Esophagus (tissue), 2 donors: ENCODE results near the gene NUP133. TPM values are rescaled to one million over a fixed set of nuclear protein-coding genes. Genes with fewer than 3 reads are reported as not detected.
"Not testable (repeated sequence)": the region's sequence is repeated elsewhere in the genome, so short reads cannot be mapped to it uniquely, and the experiment has no call there.

Experiments
- H3K27ac ChIP-seq, 2 donors: one replicate each; pipeline ENCODE4 v1.5.1; 2013; ENCODE audit warnings: low read depth in 2 of 2, mild to moderate bottlenecking in 2 of 2, inconsistent platforms in 1 of 2, low read length in 1 of 2, moderate library complexity in 1 of 2
- H3K27me3 ChIP-seq, 2 donors: one replicate each; pipeline ENCODE4 v1.6.1; 2013; ENCODE audit warnings: low read length in 2 of 2, control low read depth in 1 of 2, mild to moderate bottlenecking in 1 of 2; ENCODE audit not compliant: insufficient read depth in 2 of 2, control insufficient read depth in 1 of 2
- H3K36me3 ChIP-seq, 2 donors: one replicate each; pipeline ENCODE4 v1.6.1; 2013; ENCODE audit warnings: low read length in 1 of 2; ENCODE audit not compliant: control insufficient read depth in 2 of 2, insufficient read depth in 2 of 2
- H3K4me1 ChIP-seq, 2 donors: one replicate each; pipeline ENCODE4 v1.6.1; 2013; ENCODE audit warnings: low read length in 1 of 2; ENCODE audit not compliant: control insufficient read depth in 2 of 2, insufficient read depth in 2 of 2
- H3K4me3 ChIP-seq, 2 donors: one replicate each; pipeline ENCODE4 v1.5.1; 2013; ENCODE audit warnings: low read length in 2 of 2, mild to moderate bottlenecking in 2 of 2, low read depth in 1 of 2, moderate library complexity in 1 of 2
- H3K9me3 ChIP-seq, 2 donors: one replicate each; pipeline ENCODE4 v1.6.1; 2013; ENCODE audit warnings: mild to moderate bottlenecking in 2 of 2, low read depth in 1 of 2, low read length in 1 of 2, moderate library complexity in 1 of 2; ENCODE audit not compliant: control insufficient read depth in 2 of 2, insufficient read depth in 1 of 2
- WGBS, 2 donors: extraction: QIAGEN DNeasy Blood & Tissue Kit; methylation state at CpG; one replicate each; pipeline ENCODE4 v1.1.7; 2013; 5-methylcytosine and 5-hydroxymethylcytosine counted together
- polyA plus RNA-seq, 2 donors: library from polyadenylated mRNA; stranded (reverse); fragments of 200-250 nt; gene quantifications; one replicate each; pipeline ENCODE4 v1.2.3, GENCODE V29; 2013
- donor health status: healthy with polysubstance abuse.
- donor health status: Bipolar disorder and iron deficiency.

NUP133 gene
- polyA plus RNA-seq, 2 donors = 7.3 to 9.9 TPM

DNA sequence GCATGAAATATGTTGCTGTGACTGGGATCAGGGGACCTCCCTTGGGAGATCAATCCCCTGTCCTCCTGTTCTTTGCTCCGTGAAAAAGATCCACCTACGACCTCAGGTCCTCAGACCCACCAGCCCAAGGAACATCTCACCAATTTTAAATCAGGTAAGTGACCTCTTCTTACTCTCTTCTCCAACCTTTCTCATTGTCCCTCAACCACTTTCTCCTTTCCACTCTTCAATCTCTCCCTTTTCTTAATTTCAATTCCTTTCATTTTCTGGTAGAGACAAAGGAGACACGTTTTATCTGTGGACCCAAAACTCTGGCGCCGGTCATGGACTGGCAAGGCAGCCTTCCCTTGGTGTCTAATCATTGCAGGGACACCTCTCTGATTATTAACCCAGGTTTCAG is 95.3 kb downstream of the NUP133 start:
- not testable (repeated sequence) for H3K9me3 ChIP-seq, H3K27ac ChIP-seq, H3K4me3 ChIP-seq, H3K4me1 ChIP-seq, H3K27me3 ChIP-seq, H3K36me3 ChIP-seq
- WGBS, 2 donors = 79 to 88% methylated on average over 5 of the region's 5 CpGs

DNA sequence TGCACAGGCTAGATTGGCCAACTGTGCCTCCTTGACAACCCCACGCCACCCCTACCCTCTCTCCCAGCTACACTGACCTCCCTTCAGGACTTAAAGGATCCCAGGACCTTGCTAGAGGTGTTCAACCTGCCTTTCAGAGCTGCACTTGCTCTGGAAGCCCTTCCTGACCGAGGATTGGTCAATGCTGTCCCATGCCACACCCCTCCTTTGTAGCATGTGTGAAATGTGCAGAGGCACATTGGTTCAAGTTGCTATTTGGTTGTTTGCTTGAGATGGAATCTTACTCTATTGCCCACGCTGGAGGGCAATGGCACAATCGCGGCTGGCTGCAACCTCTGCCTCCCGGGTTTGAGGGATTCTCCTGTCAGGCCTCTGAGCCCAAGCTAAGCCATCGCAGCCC is 96.1 kb downstream of the NUP133 start:
- H3K27ac ChIP-seq = no peak overlapping the region
- H3K4me3 ChIP-seq = no peak overlapping the region
- H3K36me3 ChIP-seq = no peaks in the 10 kb centered on the region
- H3K4me1 ChIP-seq = peaks cover 0 to 16% of the 10 kb centered on the region in 2 donors
- peaks cover 0 to 9% of the 10 kb centered on the region in 2 donors for H3K27me3 ChIP-seq
- 76 to 84% methylated on average over 7 of the region's 7 CpGs for WGBS, 2 donors
- H3K9me3 ChIP-seq = no peaks in the 10 kb centered on the region

DNA sequence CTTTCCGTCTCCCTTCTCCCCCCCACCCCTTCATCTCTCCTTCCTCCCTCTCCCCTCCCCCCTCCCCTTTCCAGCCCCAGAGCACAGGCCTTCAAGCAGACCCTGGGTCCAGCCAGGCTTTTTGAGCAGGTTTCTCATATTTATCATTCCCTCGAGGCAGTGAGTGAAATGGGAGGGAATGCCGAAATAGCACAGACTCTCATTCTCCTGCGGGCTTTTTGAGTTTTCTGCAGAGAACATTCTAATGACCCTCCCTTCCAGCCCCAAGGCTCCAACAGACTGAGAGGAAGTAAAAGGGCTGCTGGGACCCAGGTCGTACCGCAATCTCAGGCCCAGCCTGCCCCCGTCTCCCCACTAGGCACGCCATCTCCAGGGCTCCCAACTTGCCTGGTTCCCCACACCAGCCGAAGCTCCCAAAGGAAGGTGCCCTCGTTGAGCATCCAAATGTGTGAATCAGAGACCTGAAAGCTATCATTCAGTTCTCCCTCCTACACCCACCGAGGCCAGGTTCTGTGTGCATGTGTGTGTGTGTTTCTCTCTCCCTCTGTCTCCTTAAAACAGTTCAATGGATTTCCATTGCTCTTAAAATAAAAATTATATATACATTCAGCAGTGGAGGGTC is 96.6 kb downstream of the NUP133 start:
- Histone ChIP-seq H3K4me1 (peaks cover 0 to 17% of the 10 kb centered on the region in 2 donors), H3K27ac (no peak overlapping the region), H3K36me3 (no peaks in the 10 kb centered on the region), H3K27me3 (peaks cover 0 to 9% of the 10 kb centered on the region in 2 donors), H3K4me3 (no peak overlapping the region), H3K9me3 (no peaks in the 10 kb centered on the region)
- WGBS, 2 donors = 53 to 61% methylated on average over 11 of the region's 11 CpGs

- no peaks in the 10 kb centered on the region for H3K9me3 ChIP-seq
- 16 to 17% methylated on average over 14 of the region's 14 CpGs for WGBS, 2 donors
- no peak overlapping the region for H3K27ac ChIP-seq
- H3K4me3 ChIP-seq = no peak overlapping the region
- peaks cover 0 to 17% of the 10 kb centered on the region in 2 donors for H3K4me1 ChIP-seq
- H3K27me3 ChIP-seq = peaks cover 0 to 9% of the 10 kb centered on the region in 2 donors
- no peaks in the 10 kb centered on the region for H3K36me3 ChIP-seq
Measured at GRCh38 chr1:229410692-229411433, 97.3 kb downstream of the NUP133 start.

DNA sequence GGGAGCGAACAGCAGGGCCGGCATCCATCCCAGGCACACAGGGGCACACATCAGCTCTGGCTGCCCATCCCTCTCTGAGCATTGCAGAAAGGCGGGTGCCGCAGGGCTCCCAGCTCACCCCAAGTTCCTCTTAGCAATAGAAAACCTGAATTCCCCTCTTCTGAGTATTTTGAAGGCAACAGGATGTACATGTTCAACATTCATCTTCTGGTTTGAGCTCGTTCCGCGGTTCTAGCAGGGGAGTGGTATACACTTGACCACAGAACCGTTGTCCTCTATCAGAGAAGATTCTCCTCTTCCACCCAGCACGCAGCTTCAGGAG is 97.8 kb downstream of the NUP133 start:
- no peak overlapping the region for H3K27ac ChIP-seq

DNA sequence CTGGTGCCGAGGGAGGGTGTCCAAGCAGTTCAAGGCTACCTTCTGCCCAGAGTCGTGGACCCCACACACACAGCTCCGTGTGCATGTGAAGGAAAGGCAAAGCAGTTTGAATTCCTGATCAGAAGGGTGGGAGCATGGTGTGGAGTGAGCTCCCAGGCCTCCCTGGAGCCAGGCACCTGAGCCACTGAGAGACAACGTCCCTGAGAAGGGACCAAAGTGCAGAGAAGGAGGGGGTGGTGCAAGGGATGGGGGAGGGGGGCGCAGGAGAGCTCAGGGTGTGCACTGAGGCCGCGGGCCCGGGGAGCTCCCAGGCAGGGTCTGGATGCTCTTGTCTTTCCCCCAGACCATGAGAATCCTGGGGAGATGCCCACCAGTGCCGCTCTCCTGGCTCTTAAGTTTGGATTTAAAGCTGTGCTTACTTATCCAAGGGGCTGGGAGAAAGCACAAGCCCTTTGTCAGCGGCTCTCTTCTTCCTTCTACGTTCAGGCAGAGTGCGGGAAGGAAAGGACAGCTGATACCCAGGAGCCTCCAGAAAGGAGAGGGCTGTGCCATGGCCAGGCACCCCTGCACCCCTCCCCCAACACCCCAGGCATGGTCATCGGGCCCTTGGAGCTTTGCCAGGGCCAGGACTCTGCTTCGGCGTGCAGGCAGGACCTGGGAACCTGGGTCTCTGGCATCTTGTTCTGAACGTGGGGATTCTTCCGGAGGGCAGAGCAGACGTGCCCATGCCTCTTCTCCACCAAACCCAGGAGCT is 98.3 kb downstream of the NUP133 start:
- Histone ChIP-seq H3K4me3 (no peak overlapping the region), H3K27me3 (peaks cover 0 to 9% of the 10 kb centered on the region in 2 donors), H3K36me3 (no peaks in the 10 kb centered on the region), H3K4me1 (peaks cover 0 to 17% of the 10 kb centered on the region in 2 donors), H3K27ac (no peak overlapping the region), H3K9me3 (no peaks in the 10 kb centered on the region)
- 39 to 43% methylated on average over 17 to 18 of the region's 18 CpGs for WGBS, 2 donors

More for the DNA sequence above, 97.8 kb downstream of the NUP133 start:
- Histone ChIP-seq H3K4me3 (no peak overlapping the region), H3K4me1 (peaks cover 0 to 17% of the 10 kb centered on the region in 2 donors), H3K27me3 (peaks cover 0 to 9% of the 10 kb centered on the region in 2 donors), H3K36me3 (no peaks in the 10 kb centered on the region), H3K9me3 (no peaks in the 10 kb centered on the region)
- 45 to 53% methylated on average over 9 of the region's 9 CpGs for WGBS, 2 donors

GRCh38 chr1:229408458-229409037 is 99.6 kb downstream of the NUP133 start:
- Histone ChIP-seq H3K36me3 (no peaks in the 10 kb centered on the region), H3K27ac (no peak overlapping the region), H3K9me3 (no peaks in the 10 kb centered on the region), H3K4me1 (peaks cover 0 to 17% of the 10 kb centered on the region in 2 donors), H3K4me3 (no peak overlapping the region), H3K27me3 (peaks cover 0 to 9% of the 10 kb centered on the region in 2 donors)
- 43 to 69% methylated on average over 8 of the region's 8 CpGs for WGBS, 2 donors

DNA sequence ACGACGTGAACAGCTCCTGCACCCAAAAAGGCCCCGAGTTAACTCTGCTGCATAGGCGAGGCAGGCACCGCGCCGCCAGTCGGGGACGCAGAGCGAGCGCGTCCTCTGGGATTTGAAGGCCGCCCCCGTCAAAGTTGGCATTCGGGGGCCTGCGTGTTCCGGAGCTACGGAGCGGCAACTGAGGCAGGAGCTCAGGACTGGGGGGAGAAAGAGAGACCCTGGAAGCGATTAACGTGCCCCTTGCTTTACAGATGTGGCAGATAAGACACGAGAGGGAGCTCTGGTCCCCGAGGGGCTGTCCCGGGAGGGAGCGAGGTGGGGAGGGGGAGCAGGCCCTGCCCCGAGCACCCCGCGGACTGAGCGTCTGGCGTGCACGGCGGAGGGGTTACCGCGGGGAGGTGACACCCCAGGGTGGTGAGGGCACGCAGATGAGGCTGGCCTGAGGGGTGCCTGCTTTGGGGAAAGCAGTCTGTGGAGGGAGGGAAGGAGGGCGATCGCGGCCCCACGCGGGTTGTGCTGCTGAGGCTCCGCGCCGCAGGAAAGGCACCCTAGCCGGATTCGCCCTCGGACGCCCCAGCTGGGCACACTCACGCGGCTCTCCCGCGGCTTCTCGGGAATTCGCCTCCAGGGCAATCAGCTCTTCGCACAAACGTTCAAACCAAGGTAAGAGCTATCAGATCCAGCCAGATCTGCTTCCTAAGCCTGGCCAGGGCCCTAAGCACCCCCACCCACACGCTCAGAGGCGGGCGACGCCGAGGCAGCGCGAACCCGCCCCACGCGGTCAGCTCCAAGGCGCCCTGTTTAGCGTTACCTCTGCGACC is 100.7 kb downstream of the NUP133 start:
- Histone ChIP-seq H3K4me1 (peaks cover 0 to 17% of the 10 kb centered on the region in 2 donors), H3K36me3 (no peaks in the 10 kb centered on the region), H3K9me3 (no peaks in the 10 kb centered on the region), H3K27ac (no peak overlapping the region), H3K4me3 (peak overlapping the region; percentile 15 to 25), H3K27me3 (peaks cover 0 to 9% of the 10 kb centered on the region in 2 donors)
- WGBS, 2 donors = 7 to 12% methylated on average over 66 to 68 of the region's 68 CpGs

- Histone ChIP-seq H3K27ac (no peak overlapping the region), H3K36me3 (no peaks in the 10 kb centered on the region), H3K4me1 (peaks cover 0 to 17% of the 10 kb centered on the region in 2 donors), H3K27me3 (peaks cover 0 to 9% of the 10 kb centered on the region in 2 donors), H3K9me3 (no peaks in the 10 kb centered on the region), H3K4me3 (no peak overlapping the region)
- 33 to 44% methylated on average over 10 of the region's 10 CpGs for WGBS, 2 donors
Measured at GRCh38 chr1:229406798-229407197, 101.3 kb downstream of the NUP133 start.
